GM18508 (cell line): ENCODE measurements around the gene CDAN1.

Experiments
- ATAC-seq: cut with Tn5 transposase; IDR thresholded peaks from one replicate; pipeline ENCODE4 v1.9.1; 2021; ENCODE audit warnings: moderate number of reproducible peaks; ENCODE audit not compliant: insufficient read depth, unreplicated experiment

The CDAN1 gene

GRCh38 chr15:42736178-42736792 is 643 bp downstream of the CDAN1 start:
- ATAC-seq = no peak

- no peak for ATAC-seq
Measured at GRCh38 chr15:42735382-42736165, 1.4 kb downstream of the CDAN1 start.

GRCh38 chr15:42734076-42734672 is 2.8 kb downstream of the CDAN1 start:
- ATAC-seq = no peak

GRCh38 chr15:42733027-42733426 is 3.9 kb downstream of the CDAN1 start:
- ATAC-seq = no peak

- no peak for ATAC-seq
Measured at GRCh38 chr15:42732095-42732827, 4.7 kb downstream of the CDAN1 start.

- ATAC-seq = no peak
Measured at GRCh38 chr15:42731461-42731860, 5.5 kb downstream of the CDAN1 start.

GRCh38 chr15:42730536-42730935 is 6.4 kb downstream of the CDAN1 start:
- no peak for ATAC-seq

- ATAC-seq = no peak
Measured at GRCh38 chr15:42730135-42730534, 6.8 kb downstream of the CDAN1 start.

- ATAC-seq = no peak
Measured at GRCh38 chr15:42729409-42729808, 7.5 kb downstream of the CDAN1 start.

- no peak for ATAC-seq
Measured at GRCh38 chr15:42728972-42729371, 8.0 kb downstream of the CDAN1 start.

GRCh38 chr15:42728560-42728959 is 8.4 kb downstream of the CDAN1 start:
- no peak for ATAC-seq

- no peak for ATAC-seq
Measured at GRCh38 chr15:42727750-42728381, 9.1 kb downstream of the CDAN1 start.

- ATAC-seq = no peak
Measured at GRCh38 chr15:42726114-42726513, 10.8 kb downstream of the CDAN1 start.

GRCh38 chr15:42725331-42725903 is 11.5 kb downstream of the CDAN1 start:
- ATAC-seq = no peak

GRCh38 chr15:42724276-42724675 is 12.7 kb downstream of the CDAN1 start:
- ATAC-seq = no peak

GRCh38 chr15:42723068-42723467 is 13.9 kb downstream of the CDAN1 start:
- no peak for ATAC-seq

- ATAC-seq = no peak
Measured at GRCh38 chr15:42721916-42722315, 15.0 kb downstream of the CDAN1 start.

GRCh38 chr15:42721016-42721415 is 15.9 kb downstream of the CDAN1 start:
- ATAC-seq = no peak

GRCh38 chr15:42720071-42720470 is 16.9 kb downstream of the CDAN1 start:
- ATAC-seq = no peak

GRCh38 chr15:42719043-42719442 is 17.9 kb downstream of the CDAN1 start:
- no peak for ATAC-seq
